SK-N-SH (cell line): Measurements from ENCODE around the gene SPRY1. TPM values are rescaled to one million over a fixed set of nuclear protein-coding genes. Genes with fewer than 3 reads are reported as not detected.

Source experiments
- CTCF ChIA-PET: fragments of 300-600, 350-600 bp; formaldehyde crosslinking; extraction: SDS; loops from one replicate; lab custom pipeline; 2021; lab: Yijun Ruan, JAX
- POLR2A ChIA-PET: fragments of 350-600 bp; sonication (Branson Sonifier 250); formaldehyde crosslinking; extraction: SDS; loops from one replicate; lab custom pipeline; 2020; ENCODE audit warnings: antibody characterized with exemption, inconsistent platforms; lab: Yijun Ruan, JAX
- DNase-seq: peaks from one replicate; pipeline ENCODE4 v3.0.0; 2012
- H2AFZ ChIP-seq: fragments of 200-600 bp; sonication (generic); 2 replicates; pipeline ENCODE4 v1.8.1; 2016; ENCODE audit warnings: antibody characterized with exemption, mild to moderate bottlenecking, low read depth
- H3F3A ChIP-seq: fragments of 200-600 bp; sonication (generic); replicated peaks from 2 replicates; pipeline ENCODE3; 2016; ENCODE audit warnings: antibody characterized with exemption, mild to moderate bottlenecking; ENCODE audit not compliant: insufficient read depth
- H3K27ac ChIP-seq, 2 experiments: fragments of 200-500 bp in 1 of 2; fragments of 200-600 bp in 1 of 2; sonication (Bioruptor generic) in 1 of 2; sonication (generic), shearing (Covaris generic) in 1 of 2; 2 replicates each; pipeline versions ENCODE4 v1.5.1 to v1.6.1; 2014 to 2016; ENCODE audit warnings: low read depth in 2 of 2, inconsistent platforms in 1 of 2, low read length in 1 of 2, mild to moderate bottlenecking in 1 of 2, mixed read lengths in 1 of 2
- H3K27me3 ChIP-seq: fragments of 200-600 bp; sonication (generic), shearing (Covaris generic); 2 replicates; pipeline ENCODE4 v1.6.1; 2016; ENCODE audit warnings: mixed run types; ENCODE audit not compliant: insufficient read depth
- H3K36me3 ChIP-seq, 2 experiments: fragments of 200-500 bp in 1 of 2; fragments of 200-600 bp in 1 of 2; sonication (Bioruptor generic) in 1 of 2; sonication (generic) in 1 of 2; replicated peaks in 1 of 2; 2 replicates each; pipeline versions ENCODE3 to v1.5.1; 2014 to 2016; ENCODE audit warnings: low read length in 1 of 2, mild to moderate bottlenecking in 1 of 2; ENCODE audit not compliant: insufficient read depth in 2 of 2, control insufficient read depth in 1 of 2
- H3K4me1 ChIP-seq, 2 experiments: fragments of 200-500 bp in 1 of 2; fragments of 200-600 bp in 1 of 2; sonication (Bioruptor generic) in 1 of 2; sonication (generic), shearing (Covaris generic) in 1 of 2; 2 replicates each; pipeline versions ENCODE4 v1.5.1 to v1.6.1; 2014 to 2016; ENCODE audit warnings: low read depth in 1 of 2, low read length in 1 of 2, mixed run types in 1 of 2; ENCODE audit not compliant: insufficient read depth in 2 of 2, control insufficient read depth in 1 of 2
- H3K4me2 ChIP-seq: fragments of 200-600 bp; sonication (generic), shearing (Covaris generic); 2 replicates; pipeline ENCODE4 v1.6.1; 2017; ENCODE audit warnings: mixed run types
- H3K4me3 ChIP-seq, 2 experiments: fragments of 200-500 bp in 1 of 2; fragments of 200-600 bp in 1 of 2; sonication (Bioruptor generic) in 1 of 2; sonication (generic), shearing (Covaris generic) in 1 of 2; 2 replicates each; pipeline versions ENCODE4 v1.5.1 to v1.8.1; 2014 to 2016; ENCODE audit warnings: low read depth in 2 of 2, inconsistent platforms in 1 of 2, low read length in 1 of 2, mild to moderate bottlenecking in 1 of 2, mixed read lengths in 1 of 2, moderate library complexity in 1 of 2
- H3K79me2 ChIP-seq: fragments of 200-600 bp; sonication (generic); 2 replicates; pipeline ENCODE4 v1.8.1; 2017; ENCODE audit warnings: mild to moderate bottlenecking; ENCODE audit not compliant: insufficient read depth
- H3K9ac ChIP-seq: fragments of 200-600 bp; sonication (generic); 2 replicates; pipeline ENCODE4 v1.6.1; 2017; ENCODE audit warnings: mixed run types
- H3K9me2 ChIP-seq: fragments of 200-600 bp; sonication (generic); 2 replicates; pipeline ENCODE4 v1.6.1; 2017; ENCODE audit warnings: mixed run types
- H3K9me3 ChIP-seq: fragments of 200-600 bp; sonication (generic); 2 replicates; pipeline ENCODE4 v1.6.1; 2017; ENCODE audit warnings: mixed run types, mild to moderate bottlenecking, moderate library complexity
- H4K20me1 ChIP-seq: fragments of 200-600 bp; sonication (generic); 2 replicates; pipeline ENCODE4 v1.6.1; 2017; ENCODE audit warnings: mild to moderate bottlenecking, mixed run types; ENCODE audit not compliant: insufficient read depth
- CHD2 ChIP-seq: fragments of 150-350 bp; IDR thresholded peaks from 2 replicates; pipeline ENCODE4 v1.6.1; 2018; ENCODE audit warnings: low read length; ENCODE audit not compliant: partially characterized antibody
- EP300 ChIP-seq, 2 experiments: IDR thresholded peaks; 2 replicates each; pipeline versions ENCODE4 v1.4.0 to v1.6.1; 2012; ENCODE audit warnings: borderline replicate concordance in 1 of 2, low read depth in 1 of 2, low read length in 1 of 2
- FOSL2 ChIP-seq: IDR thresholded peaks from 2 replicates; pipeline ENCODE4 v1.4.0; 2012; ENCODE audit warnings: low read depth, mild to moderate bottlenecking, moderate library complexity, borderline replicate concordance
- FOXJ3 ChIP-seq: sonication (generic); formaldehyde crosslinking; IDR thresholded peaks from 2 replicates; pipeline ENCODE4 v1.5.1; 2020; ENCODE audit warnings: mild to moderate bottlenecking, missing genetic modification reagents
- FOXM1 ChIP-seq: IDR thresholded peaks from 2 replicates; pipeline ENCODE4 v1.4.0; 2012; ENCODE audit warnings: low read depth, mild to moderate bottlenecking
- GABPA ChIP-seq: IDR thresholded peaks from 2 replicates; pipeline ENCODE4 v1.4.0; 2012; ENCODE audit warnings: low read depth, mild to moderate bottlenecking
- GATA2 ChIP-seq: sonication (generic); formaldehyde crosslinking; IDR thresholded peaks from 2 replicates; pipeline ENCODE4 v1.5.0; 2020; ENCODE audit warnings: mild to moderate bottlenecking, missing genetic modification reagents
- IRF3 ChIP-seq: fragments of 150-350 bp; IDR thresholded peaks from 2 replicates; pipeline ENCODE4 v1.6.1; 2016; ENCODE audit warnings: mild to moderate bottlenecking, low read depth, low read length
- MAX ChIP-seq: IDR thresholded peaks from 2 replicates; pipeline ENCODE4 v1.4.0; 2012; ENCODE audit warnings: low read depth
- PBX3 ChIP-seq: IDR thresholded peaks from 2 replicates; pipeline ENCODE4; 2012
- POLR2AphosphoS5 ChIP-seq: IDR thresholded peaks from 2 replicates; pipeline ENCODE4 v1.6.1; 2012; ENCODE audit warnings: low read depth, low read length
- RAD21 ChIP-seq: IDR thresholded peaks from 2 replicates; pipeline ENCODE4 v1.6.1; 2012; ENCODE audit warnings: mild to moderate bottlenecking, low read length
- RCOR1 ChIP-seq: fragments of 150-350 bp; IDR thresholded peaks from 2 replicates; pipeline ENCODE4 v1.6.1; 2017; ENCODE audit warnings: antibody characterized with exemption, low read length
- SIN3A ChIP-seq: IDR thresholded peaks from 2 replicates; pipeline ENCODE4 v1.6.1; 2012; ENCODE audit warnings: low read depth, mild to moderate bottlenecking, low read length, moderate library complexity, borderline replicate concordance
- SMC3 ChIP-seq: IDR thresholded peaks from 2 replicates; pipeline ENCODE4 v1.6.1; 2012; ENCODE audit warnings: low read depth, low read length, improper control_type of control experiment
- TAF1 ChIP-seq: IDR thresholded peaks from 2 replicates; pipeline ENCODE4 v1.6.1; 2012; ENCODE audit warnings: low read depth, mild to moderate bottlenecking, low read length, moderate library complexity, borderline replicate concordance
- TCF12 ChIP-seq: IDR thresholded peaks from 2 replicates; pipeline ENCODE4 v1.4.0; 2012
- TEAD4 ChIP-seq: IDR thresholded peaks from 2 replicates; pipeline ENCODE4 v1.4.0; 2012; ENCODE audit warnings: mild to moderate bottlenecking, borderline replicate concordance; ENCODE audit not compliant: insufficient read depth
- USF2 ChIP-seq: fragments of 150-350 bp; IDR thresholded peaks from 2 replicates; pipeline ENCODE4 v1.6.1; 2017; ENCODE audit warnings: antibody characterized with exemption, low read length, low read depth, borderline replicate concordance
- ZBTB33 ChIP-seq: IDR thresholded peaks from 2 replicates; pipeline ENCODE4 v1.4.0; 2012; ENCODE audit warnings: low read depth, borderline replicate concordance
- WGBS: methylation state at CpG from one replicate; pipeline ENCODE4 v1.1.6; 2017; ENCODE audit warnings: low lambda C conversion rate; 5-methylcytosine and 5-hydroxymethylcytosine counted together
- polyA plus RNA-seq, 3 experiments: library from polyadenylated mRNA; depleted of rRNA; stranded (reverse); fragments of >200 nt; gene quantifications; 2 replicates each; pipeline ENCODE4 v1.2.3, GENCODE V29; 2012

Gene SPRY1
- polyA plus RNA-seq, 1 of the 3 experiments (the other 2 are of a cell fraction), result 12.4 TPM

- Histone ChIP-seq H3K79me2 (no peaks in the 10 kb centered on the region), H3F3A (peaks cover 10% of the 10 kb centered on the region), H4K20me1 (no peaks in the 10 kb centered on the region), H3K27me3 (no peaks in the 10 kb centered on the region), H3K9me3 (no peaks in the 10 kb centered on the region), H3K27ac (no peak overlapping the region), H3K4me3 (no peak overlapping the region), H3K4me2 (no peak overlapping the region), H3K9me2 (no peaks in the 10 kb centered on the region), H3K4me1 (peaks cover 7 to 11% of the 10 kb centered on the region in 2 experiments; a peak in 2 of 4 replicates), H3K9ac (no peak overlapping the region), H3K36me3 (no peaks in the 10 kb centered on the region), H2AFZ (no peak overlapping the region)
- WGBS, result 73% methylated on average over 3 of the region's 5 CpGs
- ChIA-PET POLR2A (no interaction called here), CTCF (no interaction called here)
- no peak for TF ChIP-seq FOXJ3
- TF ChIP-seq TAF1, result no peak
- TF ChIP-seq EP300 (IDR thresholded peaks at IDR 0.05; ENCODE audit: borderline replicate concordance in 1 of 2, low read depth in 1 of 2, low read length in 1 of 2), result no peak
- TF ChIP-seq FOSL2, result no peak
- TF ChIP-seq IRF3, result no peak
- TF ChIP-seq USF2, result no peak
- TF ChIP-seq RCOR1, result no peak
- no peak for TF ChIP-seq GABPA
- TF ChIP-seq MAX, result no peak
- no peak for TF ChIP-seq ZBTB33
- TF ChIP-seq PBX3, result no peak
- TF ChIP-seq TEAD4, result no peak
- no peak for TF ChIP-seq SIN3A
- TF ChIP-seq SMC3, result no peak
- no peak for TF ChIP-seq RAD21
- no peak for TF ChIP-seq TCF12
- TF ChIP-seq FOXM1, result no peak
- no peak for TF ChIP-seq GATA2 (CRISPR knock-in tag)
- TF ChIP-seq CHD2, result no peak
- TF ChIP-seq POLR2AphosphoS5, result no peak
- no peak for DNase-seq
Measured at GRCh38 chr4:123359449-123360315, 36.9 kb upstream of the SPRY1 start.
